Measurements from ENCODE around the gene UBQLN2.
"Not testable (repeated sequence)": the region's sequence is repeated elsewhere in the genome, so short reads cannot be mapped to it uniquely, and the experiment has no call there.

UBQLN2 gene

GRCh38 chrX:56563231-56564161 is at the start of gene UBQLN2:
UBQLN2 (plus strand) TSS chrX:56563627; CDS start chrX:56563874, 247 bp downstream.
- DNase-seq = peak; percentile 70

DNA sequence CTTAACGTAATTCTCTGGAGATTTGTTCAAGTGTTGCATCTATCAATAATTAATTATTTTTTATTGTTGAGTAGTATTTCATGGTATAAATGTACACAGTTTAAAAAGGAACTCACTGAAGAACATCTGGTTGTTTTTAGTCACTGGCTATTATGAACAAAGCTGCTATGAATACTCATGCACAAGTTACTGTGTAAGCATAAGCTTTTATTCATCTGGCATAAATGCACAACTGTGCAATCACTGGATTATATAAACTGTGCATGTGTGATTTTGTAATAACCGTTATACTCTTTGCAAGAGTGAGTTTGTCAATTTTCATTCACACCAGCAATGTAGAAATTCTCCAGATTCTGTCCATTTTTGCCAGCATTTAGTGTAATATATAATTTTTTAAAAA is 43.8 kb upstream of the UBQLN2 start:
- no peak for DNase-seq

DNA sequence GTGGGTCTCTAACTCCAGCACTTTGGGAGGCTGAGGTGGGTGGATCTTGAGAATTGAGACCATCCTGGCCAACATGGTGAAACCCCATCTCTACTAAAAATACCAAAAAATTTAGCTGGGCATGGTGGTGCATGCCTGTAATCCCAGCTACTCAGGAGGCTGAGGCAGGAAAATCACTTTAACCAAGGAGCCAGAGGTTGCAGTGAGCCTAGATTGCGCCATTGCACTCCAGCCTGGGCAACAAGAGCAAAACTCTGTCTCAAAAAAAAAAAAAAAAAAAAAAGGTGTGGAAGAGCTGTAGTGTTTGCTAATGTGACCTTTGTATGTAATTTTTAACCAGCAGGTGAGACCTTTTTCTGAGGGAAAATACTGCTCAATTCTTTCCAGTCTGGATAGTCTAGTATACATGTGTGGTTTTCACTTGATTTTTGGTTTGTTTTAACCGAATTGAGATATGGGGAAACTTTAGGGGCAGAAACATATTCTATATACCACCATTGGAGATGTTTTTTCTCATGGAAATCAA is 33.9 kb upstream of the UBQLN2 start:
- DNase-seq = not testable (repeated sequence)

- no peak for DNase-seq
Observed at GRCh38 chrX:56530011-56530410, 33.4 kb upstream of the UBQLN2 start.

GRCh38 chrX:56550667-56551066 is 12.8 kb upstream of the UBQLN2 start:
- no peak for DNase-seq

- no peak for DNase-seq
Observed at GRCh38 chrX:56554870-56555269, 8.6 kb upstream of the UBQLN2 start.

GRCh38 chrX:56557376-56557929 is 6.0 kb upstream of the UBQLN2 start:
- DNase-seq = no peak

DNA sequence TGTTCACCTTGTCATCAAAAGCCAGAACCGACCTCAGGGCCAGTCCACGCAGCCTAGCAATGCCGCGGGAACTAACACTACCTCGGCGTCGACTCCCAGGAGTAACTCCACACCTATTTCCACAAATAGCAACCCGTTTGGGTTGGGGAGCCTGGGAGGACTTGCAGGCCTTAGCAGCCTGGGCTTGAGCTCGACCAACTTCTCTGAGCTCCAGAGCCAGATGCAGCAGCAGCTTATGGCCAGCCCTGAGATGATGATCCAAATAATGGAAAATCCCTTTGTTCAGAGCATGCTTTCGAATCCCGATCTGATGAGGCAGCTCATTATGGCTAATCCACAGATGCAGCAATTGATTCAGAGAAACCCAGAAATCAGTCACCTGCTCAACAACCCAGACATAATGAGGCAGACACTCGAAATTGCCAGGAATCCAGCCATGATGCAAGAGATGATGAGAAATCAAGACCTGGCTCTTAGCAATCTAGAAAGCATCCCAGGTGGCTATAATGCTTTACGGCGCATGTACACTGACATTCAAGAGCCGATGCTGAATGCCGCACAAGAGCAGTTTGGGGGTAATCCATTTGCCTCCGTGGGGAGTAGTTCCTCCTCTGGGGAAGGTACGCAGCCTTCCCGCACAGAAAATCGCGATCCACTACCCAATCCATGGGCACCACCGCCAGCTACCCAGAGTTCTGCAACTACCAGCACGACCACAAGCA is 898 bp downstream of the UBQLN2 start:
- DNase-seq = no peak

DNA sequence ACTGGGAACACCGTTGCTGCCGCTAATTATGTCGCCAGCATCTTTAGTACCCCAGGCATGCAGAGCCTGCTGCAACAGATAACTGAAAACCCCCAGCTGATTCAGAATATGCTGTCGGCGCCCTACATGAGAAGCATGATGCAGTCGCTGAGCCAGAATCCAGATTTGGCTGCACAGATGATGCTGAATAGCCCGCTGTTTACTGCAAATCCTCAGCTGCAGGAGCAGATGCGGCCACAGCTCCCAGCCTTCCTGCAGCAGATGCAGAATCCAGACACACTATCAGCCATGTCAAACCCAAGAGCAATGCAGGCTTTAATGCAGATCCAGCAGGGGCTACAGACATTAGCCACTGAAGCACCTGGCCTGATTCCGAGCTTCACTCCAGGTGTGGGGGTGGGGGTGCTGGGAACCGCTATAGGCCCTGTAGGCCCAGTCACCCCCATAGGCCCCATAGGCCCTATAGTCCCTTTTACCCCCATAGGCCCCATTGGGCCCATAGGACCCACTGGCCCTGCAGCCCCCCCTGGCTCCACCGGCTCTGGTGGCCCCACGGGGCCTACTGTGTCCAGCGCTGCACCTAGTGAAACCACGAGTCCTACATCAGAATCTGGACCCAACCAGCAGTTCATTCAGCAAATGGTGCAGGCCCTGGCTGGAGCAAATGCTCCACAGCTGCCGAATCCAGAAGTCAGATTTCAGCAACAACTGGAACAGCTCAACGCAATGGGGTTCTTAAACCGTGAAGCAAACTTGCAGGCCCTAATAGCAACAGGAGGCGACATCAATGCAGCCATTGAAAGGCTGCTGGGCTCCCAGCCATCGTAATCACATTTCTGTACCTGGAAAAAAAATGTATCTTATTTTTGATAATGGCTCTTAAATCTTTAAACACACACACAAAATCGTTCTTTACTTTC is 1.8 kb downstream of the UBQLN2 start:
- DNase-seq = no peak

- no peak for DNase-seq
Observed at GRCh38 chrX:56569378-56570057, 6.1 kb downstream of the UBQLN2 start.

GRCh38 chrX:56572975-56573374 is 9.5 kb downstream of the UBQLN2 start:
- DNase-seq = no peak

DNA sequence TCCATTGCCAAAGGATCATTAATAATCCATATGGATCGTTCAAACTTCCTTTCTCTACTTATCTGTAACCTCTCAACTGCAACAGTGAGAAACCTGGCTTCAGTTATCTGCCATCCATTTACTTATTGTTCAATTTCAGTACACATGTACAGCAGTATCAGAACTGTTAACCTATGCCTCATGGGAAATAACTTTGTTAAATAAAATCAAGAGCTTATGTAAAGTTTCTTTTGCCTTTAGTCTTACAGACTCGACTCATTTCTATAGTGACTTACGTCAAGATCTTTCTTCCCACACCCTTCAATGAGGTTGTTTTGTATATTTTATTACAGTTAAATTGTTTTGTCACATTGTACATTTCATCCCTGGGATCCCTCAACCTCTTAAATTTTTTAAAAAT is 11.4 kb downstream of the UBQLN2 start:
- no peak for DNase-seq

DNA sequence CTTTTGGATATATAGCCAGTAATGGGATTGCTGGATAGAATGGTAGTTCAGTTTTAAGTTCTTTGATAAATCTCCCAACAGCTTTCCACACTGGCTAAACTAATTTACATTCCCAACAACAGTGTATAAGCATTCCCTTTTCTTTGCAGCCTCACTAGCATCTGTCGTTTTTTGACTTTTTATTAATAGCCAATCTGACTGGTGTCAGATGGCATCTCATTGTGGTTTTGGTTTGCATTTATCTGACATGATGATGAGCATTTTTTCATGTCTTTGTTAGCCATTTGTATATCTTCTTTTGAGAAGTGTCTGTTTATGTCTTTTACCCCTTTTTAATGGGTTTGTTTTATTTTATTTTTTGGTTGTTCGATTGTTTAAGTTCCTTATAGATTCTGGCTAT is 13.3 kb downstream of the UBQLN2 start:
- DNase-seq = no peak

GRCh38 chrX:56588397-56589188 is 25.2 kb downstream of the UBQLN2 start:
- DNase-seq = no peak

GRCh38 chrX:56591830-56592229 is 28.4 kb downstream of the UBQLN2 start:
- DNase-seq = not testable (repeated sequence)

DNA sequence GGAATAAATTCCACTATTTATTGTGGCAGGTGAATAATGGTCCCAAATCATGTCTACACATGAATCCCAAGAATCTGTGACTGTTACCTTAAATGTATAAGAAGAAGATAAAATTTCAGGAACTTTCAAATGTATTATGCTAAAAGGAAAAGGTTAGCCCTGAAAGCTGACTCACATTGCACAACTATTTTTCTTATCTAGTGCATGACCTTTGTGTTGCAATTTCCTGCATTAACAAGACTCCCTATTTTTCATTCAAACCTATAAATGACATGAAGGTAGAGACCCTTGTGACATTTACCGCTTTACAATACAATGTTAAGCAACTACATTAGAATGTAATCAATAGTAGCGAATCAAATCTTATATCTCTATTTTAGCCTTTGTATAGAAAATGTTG is 36.7 kb downstream of the UBQLN2 start:
- DNase-seq = no peak

- no peak for DNase-seq
Observed at GRCh38 chrX:56600987-56601386, 37.6 kb downstream of the UBQLN2 start.

- DNase-seq = no peak
Observed at GRCh38 chrX:56615282-56615681, 51.9 kb downstream of the UBQLN2 start.

All from SHP77 treated with DMSO at 0.1 percent for 48 hours (cell line).